PFSK-1 (cell line): Measurements from ENCODE around the gene SNX30.

Experiments
- POLR2AphosphoS5 ChIP-seq: IDR thresholded peaks from 2 replicates; pipeline ENCODE4 v1.6.1; 2012; ENCODE audit warnings: low read depth, mild to moderate bottlenecking, control low read depth, low read length, moderate library complexity
- SIN3A ChIP-seq: IDR thresholded peaks from 2 replicates; pipeline ENCODE4 v1.6.1; 2012; ENCODE audit warnings: mild to moderate bottlenecking, low read length, moderate library complexity, borderline replicate concordance; ENCODE audit not compliant: insufficient read depth
- TF ChIP-seq, protein P1 (sequence below), 2 experiments: IDR thresholded peaks; 2 replicates each; pipeline versions ENCODE4 v1.6.1 to v1.8.0; 2011 to 2012; ENCODE audit warnings: low read depth in 2 of 2, low read length in 2 of 2, control low read depth in 1 of 2, inconsistent platforms in 1 of 2, mild to moderate bottlenecking in 1 of 2, moderate library complexity in 1 of 2; ENCODE audit not compliant: insufficient read depth in 1 of 2

- TF ChIP-seq SIN3A (no peak), POLR2AphosphoS5 (no peak)
- TF ChIP-seq, protein P1, sequence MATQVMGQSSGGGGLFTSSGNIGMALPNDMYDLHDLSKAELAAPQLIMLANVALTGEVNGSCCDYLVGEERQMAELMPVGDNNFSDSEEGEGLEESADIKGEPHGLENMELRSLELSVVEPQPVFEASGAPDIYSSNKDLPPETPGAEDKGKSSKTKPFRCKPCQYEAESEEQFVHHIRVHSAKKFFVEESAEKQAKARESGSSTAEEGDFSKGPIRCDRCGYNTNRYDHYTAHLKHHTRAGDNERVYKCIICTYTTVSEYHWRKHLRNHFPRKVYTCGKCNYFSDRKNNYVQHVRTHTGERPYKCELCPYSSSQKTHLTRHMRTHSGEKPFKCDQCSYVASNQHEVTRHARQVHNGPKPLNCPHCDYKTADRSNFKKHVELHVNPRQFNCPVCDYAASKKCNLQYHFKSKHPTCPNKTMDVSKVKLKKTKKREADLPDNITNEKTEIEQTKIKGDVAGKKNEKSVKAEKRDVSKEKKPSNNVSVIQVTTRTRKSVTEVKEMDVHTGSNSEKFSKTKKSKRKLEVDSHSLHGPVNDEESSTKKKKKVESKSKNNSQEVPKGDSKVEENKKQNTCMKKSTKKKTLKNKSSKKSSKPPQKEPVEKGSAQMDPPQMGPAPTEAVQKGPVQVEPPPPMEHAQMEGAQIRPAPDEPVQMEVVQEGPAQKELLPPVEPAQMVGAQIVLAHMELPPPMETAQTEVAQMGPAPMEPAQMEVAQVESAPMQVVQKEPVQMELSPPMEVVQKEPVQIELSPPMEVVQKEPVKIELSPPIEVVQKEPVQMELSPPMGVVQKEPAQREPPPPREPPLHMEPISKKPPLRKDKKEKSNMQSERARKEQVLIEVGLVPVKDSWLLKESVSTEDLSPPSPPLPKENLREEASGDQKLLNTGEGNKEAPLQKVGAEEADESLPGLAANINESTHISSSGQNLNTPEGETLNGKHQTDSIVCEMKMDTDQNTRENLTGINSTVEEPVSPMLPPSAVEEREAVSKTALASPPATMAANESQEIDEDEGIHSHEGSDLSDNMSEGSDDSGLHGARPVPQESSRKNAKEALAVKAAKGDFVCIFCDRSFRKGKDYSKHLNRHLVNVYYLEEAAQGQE (IDR thresholded peaks at IDR 0.05; ENCODE audit: insufficient read depth in 1 of 2, low read depth in 2 of 2, low read length in 2 of 2) = no peak
These were observed 171.0 kb downstream of the SNX30 start for GRCh38 chr9:112921549-112921948.
